NCI-H526 treated with DMSO at 0.1 percent for 48 hours (cell line): ENCODE measurements around the gene DNAJB6.

Source experiments
- DNase-seq: peaks from one replicate; lab custom pipeline; 2025; lab: John Stamatoyannopoulos, UW

The DNAJB6 gene

GRCh38 chr7:157428554-157428945 is 91.7 kb downstream of the DNAJB6 start:
- no peak for DNase-seq

- DNase-seq: no peak
Measured at GRCh38 chr7:157429001-157429679, 92.3 kb downstream of the DNAJB6 start.

- no peak for DNase-seq
Measured at GRCh38 chr7:157429680-157430224, 92.9 kb downstream of the DNAJB6 start.

GRCh38 chr7:157430721-157431120 is 93.9 kb downstream of the DNAJB6 start:
- DNase-seq: no peak

- DNase-seq: no peak
Measured at GRCh38 chr7:157431173-157431950, 94.6 kb downstream of the DNAJB6 start.

GRCh38 chr7:157431951-157432540 is 95.2 kb downstream of the DNAJB6 start:
- DNase-seq: no peak

- peak; percentile 68 for DNase-seq
Measured at GRCh38 chr7:157432541-157432956, 95.7 kb downstream of the DNAJB6 start.

GRCh38 chr7:157432957-157433576 is 96.3 kb downstream of the DNAJB6 start:
- no peak for DNase-seq

GRCh38 chr7:157433628-157434027 is 96.8 kb downstream of the DNAJB6 start:
- no peak for DNase-seq

GRCh38 chr7:157434231-157434630 is 97.4 kb downstream of the DNAJB6 start:
- no peak for DNase-seq

- peak; percentile 75 for DNase-seq
Measured at GRCh38 chr7:157434701-157435100, 97.9 kb downstream of the DNAJB6 start.

GRCh38 chr7:157436076-157436475 is 99.3 kb downstream of the DNAJB6 start:
- no peak for DNase-seq

- no peak for DNase-seq
Measured at GRCh38 chr7:157436763-157437480, 100.1 kb downstream of the DNAJB6 start.

GRCh38 chr7:157437519-157438061 is 100.8 kb downstream of the DNAJB6 start:
- no peak for DNase-seq

GRCh38 chr7:157438121-157439025 is 101.6 kb downstream of the DNAJB6 start:
- DNase-seq: no peak

- DNase-seq: no peak
Measured at GRCh38 chr7:157439149-157439548, 102.3 kb downstream of the DNAJB6 start.

GRCh38 chr7:157439761-157440160 is 103.0 kb downstream of the DNAJB6 start:
- DNase-seq: no peak

GRCh38 chr7:157440346-157441022 is 103.7 kb downstream of the DNAJB6 start:
- no peak for DNase-seq

GRCh38 chr7:157441023-157441399 is 104.2 kb downstream of the DNAJB6 start:
- DNase-seq: no peak

GRCh38 chr7:157442456-157442855 is 105.7 kb downstream of the DNAJB6 start:
- no peak for DNase-seq
